ENCODE measurements around the gene SLC47A2. TPM values are rescaled to one million over a fixed set of nuclear protein-coding genes. Genes with fewer than 3 reads are reported as not detected.

SLC47A2 gene
- total and polyA plus RNA-seq, 2 of the 13 experiments (the other 11 are each of a cell fraction or from before 2014, with no cell fraction given): 0.04 TPM; not detected in 1

GRCh38 chr17:19671433-19671832, 45.0 kb downstream of the SLC47A2 start:
- POLR2A ChIA-PET: interaction anchor here (0.9 to 9.4 kb wide), 13 partner anchors 8 to 121 kb away, joined by 3 to 133 read pairs (median 5); partner anchors contain the start of genes ALDH3A1 and ALDH3A2
- ATAC-seq (peak; percentile 46), FAIRE-seq (no peak), DNase-seq (ENCODE audit: low spot score) (peak; percentile 23)
- Histone ChIP-seq H3K4me2 (ENCODE audit: low read depth, low read length) (peak overlapping the region; percentile 37), H3K27me3 (ENCODE audit: control insufficient read depth in 1 of 2, insufficient read depth in 2 of 2, low read length in 2 of 2) (no peaks in the 10 kb centered on the region), H3K4me1 (ENCODE audit: insufficient read depth, low read length) (peaks cover 54% of the 10 kb centered on the region), H3K9me3 (ENCODE audit: low read length) (no peaks in the 10 kb centered on the region), H3K36me3 (replicated peaks in 1 of 2; ENCODE audit: control insufficient read depth in 1 of 2, insufficient read depth in 2 of 2, low read length in 2 of 2) (peaks cover 12 to 32% of the 10 kb centered on the region in 2 experiments), H3K9ac (ENCODE audit: insufficient read depth, low read depth, low read length) (peak overlapping the region; percentile 27; the same call in 1 of the 2 replicates), H3K79me2 (ENCODE audit: insufficient read depth, low read length) (no peaks in the 10 kb centered on the region), H3K27ac (ENCODE audit: extremely low read length, insufficient read depth, low read length) (peak overlapping the region; percentile 67), H3K4me3 (replicated peaks in 1 of 3; ENCODE audit: insufficient read depth in 1 of 3, low read depth in 2 of 3, low read length in 3 of 3) (no peak overlapping the region), H2AFZ (ENCODE audit: low read length) (no peak overlapping the region), H4K20me1 (ENCODE audit: insufficient read depth, low read length) (no peaks in the 10 kb centered on the region)
- WGBS (ENCODE audit: low lambda C conversion rate): 49% methylated on average over 4 of the region's 4 CpGs
- in situ Hi-C loops (cut with HindIII; ENCODE audit: extremely low pct_ligation_motif_present, low pct_unique_long_range_greater_than_20kb) (no loop called here), intact Hi-C loops (cut with micrococcal nuclease; ENCODE audit: unreplicated experiment) (loop anchor here (5.0 kb wide), 1 partner anchor 46 kb away; the partner anchor contains the start of gene SLC47A2)
- BruUV-seq (replicated peaks): no TSS peak
- TF ChIP-seq ZKSCAN1 (IDR thresholded peaks at IDR 0.05; ENCODE audit: low read length) (no peak), PITX1 (CRISPR knock-in tag; IDR thresholded peaks at IDR 0.05) (no peak), POLR2G (IDR thresholded peaks at IDR 0.05; ENCODE audit: low read depth, low read length) (peak; percentile 2; the same call in 1 of the 2 replicates), ZSCAN21 (CRISPR knock-in tag; IDR thresholded peaks at IDR 0.05; ENCODE audit: borderline replicate concordance) (0 out of 2 replicates have a peak, but pooled peaks have one; percentile 44), ATF4 (CRISPR knock-in tag; IDR thresholded peaks at IDR 0.05) (peak in 1 of 2 experiments; percentile 66; a peak in 2 of 4 replicates), MYPOP (CRISPR knock-in tag; IDR thresholded peaks at IDR 0.05) (peak; percentile 9; the same call in 1 of the 2 replicates), BCL6 (CRISPR knock-in tag; IDR thresholded peaks at IDR 0.05) (peak; percentile 67), CEBPG (CRISPR knock-in tag; IDR thresholded peaks at IDR 0.05) (0 out of 2 replicates have a peak, but pooled peaks have one; percentile 33), ZMAT3 (CRISPR knock-in tag; conservative IDR thresholded peaks at IDR 0.05) (0 out of 2 replicates have a peak, but pooled peaks have one; percentile 25)
- CTCF ChIA-PET (ENCODE audit: low intra/inter-chr PET ratio, low total read pairs): no interaction called here
